GM10847 (cell line): Measurements from ENCODE around the gene TLX2.

Experiments
- POLR2A ChIP-seq: IDR thresholded peaks from 2 replicates; pipeline ENCODE4 v1.6.1; 2011; ENCODE audit not compliant: insufficient read length; ENCODE audit errors: extremely low read depth

TLX2 gene

DNA sequence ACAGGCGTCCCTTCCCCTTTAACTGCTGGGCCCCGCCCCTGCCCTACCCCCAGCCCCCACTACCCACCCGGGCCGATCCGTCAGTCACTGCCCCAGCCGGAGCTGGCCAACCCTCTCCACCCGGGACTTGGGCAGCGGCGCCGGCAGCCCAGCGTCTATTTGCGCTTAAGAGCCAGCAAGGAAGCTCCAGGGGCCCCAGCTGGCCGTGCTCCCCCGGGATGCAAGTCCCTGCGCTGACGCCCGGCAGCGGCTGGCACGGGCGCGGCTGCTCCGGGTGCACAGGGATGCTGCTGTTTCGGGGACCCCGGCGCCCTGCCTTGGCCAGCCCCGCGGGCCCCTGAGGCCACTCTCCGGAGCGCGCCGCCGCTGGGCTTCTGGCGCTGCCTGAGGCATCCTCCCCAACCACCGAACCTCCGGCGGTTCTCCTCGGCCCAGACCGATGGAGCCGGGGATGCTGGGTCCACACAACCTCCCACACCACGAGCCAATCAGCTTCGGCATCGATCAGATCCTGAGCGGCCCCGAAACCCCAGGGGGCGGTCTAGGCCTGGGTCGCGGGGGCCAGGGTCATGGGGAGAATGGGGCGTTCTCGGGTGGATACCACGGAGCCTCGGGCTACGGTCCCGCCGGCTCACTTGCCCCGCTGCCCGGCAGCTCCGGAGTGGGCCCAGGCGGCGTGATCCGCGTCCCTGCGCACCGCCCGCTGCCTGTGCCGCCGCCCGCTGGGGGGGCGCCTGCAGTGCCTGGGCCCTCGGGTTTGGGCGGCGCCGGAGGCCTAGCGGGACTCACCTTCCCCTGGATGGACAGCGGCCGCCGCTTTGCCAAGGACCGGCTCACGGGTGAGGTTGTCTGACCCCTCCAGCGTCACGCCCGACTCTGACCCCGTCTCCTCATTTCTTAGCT, at the start of gene TLX2:
Gene TLX2 (plus strand): TSS at position 83 of the 903 bp plus-strand sequence. CDS start 357 bp downstream, at position 440.
- no peak for TF ChIP-seq POLR2A

DNA sequence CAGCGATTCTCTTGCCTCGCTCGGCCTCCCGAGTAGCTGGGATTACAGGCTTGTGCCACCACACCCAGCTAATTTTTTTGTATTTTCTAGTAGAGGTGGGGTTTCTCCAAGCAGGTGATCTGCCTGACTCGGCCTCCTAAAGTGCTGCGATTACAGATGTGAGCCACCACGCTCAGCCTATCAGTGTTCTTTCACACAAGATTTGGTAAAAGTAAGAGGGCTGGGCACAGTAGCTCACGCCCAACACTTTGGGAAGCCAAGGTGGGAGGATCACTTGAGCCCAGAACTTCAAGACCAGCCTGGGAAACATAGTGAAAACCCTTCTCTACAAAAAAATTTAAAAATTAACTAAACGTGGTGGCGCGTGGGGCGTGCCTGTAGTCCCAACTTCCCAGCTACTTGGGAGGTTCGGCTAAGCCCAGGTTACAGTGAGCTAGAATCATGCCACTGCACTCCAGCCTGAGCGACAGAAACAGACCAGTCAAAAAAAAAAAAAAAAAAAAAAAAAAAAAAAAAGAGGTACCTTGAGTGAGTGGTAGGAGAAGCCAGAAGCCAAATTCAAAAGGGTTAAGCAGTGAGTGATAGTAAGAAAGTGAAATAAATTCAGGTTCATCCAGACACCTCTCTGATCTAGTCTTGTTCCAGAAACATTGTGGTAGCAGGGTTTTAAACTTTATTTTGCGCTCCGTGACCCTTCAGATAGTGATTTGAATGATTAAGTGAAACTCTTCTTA, 42.8 kb upstream of the TLX2 start:
- no peak for TF ChIP-seq POLR2A

DNA sequence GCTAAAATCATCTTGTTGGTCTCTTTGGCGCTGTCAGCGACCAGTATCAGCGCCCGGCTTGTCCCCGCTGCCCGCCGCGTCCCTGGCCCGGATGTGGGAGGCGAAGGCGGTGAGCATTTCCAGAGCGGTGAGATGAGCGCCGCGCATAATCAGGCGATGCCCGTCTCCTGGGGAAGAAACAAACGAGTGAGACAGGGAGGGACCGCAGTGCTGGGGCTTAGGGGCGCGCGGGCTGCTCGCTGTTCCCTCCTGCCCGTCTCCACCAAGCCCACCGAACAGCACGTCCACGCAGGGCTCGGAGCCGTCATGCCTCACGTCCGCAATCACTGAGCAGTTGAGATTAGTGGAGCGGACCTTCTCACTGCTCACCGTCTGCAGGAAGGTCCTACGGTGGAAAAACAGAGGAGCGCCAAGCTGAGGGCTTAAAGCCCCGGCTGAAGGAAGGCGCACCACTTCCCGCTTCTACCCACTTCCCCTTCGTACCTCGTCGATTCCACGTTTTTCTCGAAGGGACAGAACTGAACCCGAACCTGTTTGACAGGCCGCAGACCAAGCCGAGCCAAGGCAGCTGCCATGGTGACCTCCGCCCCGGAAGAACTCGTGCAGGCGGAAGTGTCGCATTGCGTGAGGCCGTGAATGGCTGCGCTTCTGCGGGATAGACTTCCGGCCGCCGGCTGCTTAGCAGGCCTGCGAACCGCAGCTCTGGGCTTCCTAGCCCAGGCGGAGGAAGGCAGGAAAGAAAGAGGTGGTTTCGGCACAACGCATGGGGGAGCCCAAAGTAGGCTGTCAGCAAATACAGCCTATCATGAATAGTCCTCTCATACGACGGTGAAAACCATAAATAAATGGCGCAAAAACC, 41.9 kb upstream of the TLX2 start, which contains the start of gene MRPL53:
Gene MRPL53 (minus strand): TSS at position 595 of the 859 bp plus-strand sequence. CDS start 20 bp downstream, at position 575.
- peak; percentile 94 for TF ChIP-seq POLR2A

DNA sequence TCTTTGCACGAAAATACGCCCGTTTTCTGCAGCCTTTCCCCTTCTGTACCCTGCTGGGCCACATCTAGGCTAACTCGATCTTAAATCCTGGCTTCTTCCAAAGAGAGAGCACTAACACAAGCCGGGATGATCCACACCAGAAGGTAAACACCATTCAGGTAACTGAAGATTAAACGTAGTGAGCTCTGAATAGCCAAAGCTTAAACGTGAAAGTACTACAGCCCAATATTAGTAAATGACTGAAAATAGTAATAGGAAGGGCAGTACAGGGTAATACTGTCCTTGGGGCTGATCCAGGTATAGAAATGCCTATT, 41.3 kb upstream of the TLX2 start:
- TF ChIP-seq POLR2A, result no peak

DNA sequence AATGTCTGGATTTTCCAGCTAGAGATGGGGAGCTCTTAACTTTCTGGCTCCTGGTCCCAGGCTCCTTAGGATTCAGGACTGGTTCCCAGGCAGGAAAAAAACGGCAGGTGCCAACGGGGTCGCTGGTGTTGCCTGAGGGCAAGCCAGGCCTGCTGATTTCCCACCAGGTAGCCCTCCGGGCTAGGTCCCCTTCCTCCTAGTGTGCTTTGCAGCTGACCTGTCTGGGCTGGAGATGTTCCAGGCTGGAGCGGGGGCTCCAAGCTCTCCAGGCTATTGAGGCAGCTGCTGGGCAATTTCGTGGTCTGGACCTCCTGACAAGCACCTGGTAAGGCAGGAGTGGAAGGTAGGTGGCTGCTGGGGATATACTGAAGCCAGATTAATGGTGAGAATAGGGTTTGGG, 39.8 kb upstream of the TLX2 start:
- TF ChIP-seq POLR2A, result no peak

DNA sequence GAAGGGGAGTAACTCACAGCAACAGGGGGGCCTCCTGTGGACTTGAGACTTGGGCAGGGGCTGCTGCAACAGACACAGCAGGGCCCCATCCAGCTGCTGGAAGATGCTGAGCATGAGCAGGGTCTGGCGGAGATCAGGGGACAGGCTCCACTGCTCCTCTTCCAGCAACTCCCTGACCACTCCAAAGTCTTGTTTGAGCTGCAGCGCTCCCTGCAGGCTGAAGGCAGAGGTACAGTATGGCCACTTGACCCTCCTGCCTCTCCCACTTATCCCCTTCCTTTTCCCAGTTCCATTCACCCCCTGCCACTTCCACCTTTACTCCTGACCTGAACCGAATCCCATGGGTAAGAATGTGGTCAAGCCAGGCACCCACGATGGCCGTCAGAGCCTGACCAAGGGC, 39.4 kb upstream of the TLX2 start:
- TF ChIP-seq POLR2A, result no peak

DNA sequence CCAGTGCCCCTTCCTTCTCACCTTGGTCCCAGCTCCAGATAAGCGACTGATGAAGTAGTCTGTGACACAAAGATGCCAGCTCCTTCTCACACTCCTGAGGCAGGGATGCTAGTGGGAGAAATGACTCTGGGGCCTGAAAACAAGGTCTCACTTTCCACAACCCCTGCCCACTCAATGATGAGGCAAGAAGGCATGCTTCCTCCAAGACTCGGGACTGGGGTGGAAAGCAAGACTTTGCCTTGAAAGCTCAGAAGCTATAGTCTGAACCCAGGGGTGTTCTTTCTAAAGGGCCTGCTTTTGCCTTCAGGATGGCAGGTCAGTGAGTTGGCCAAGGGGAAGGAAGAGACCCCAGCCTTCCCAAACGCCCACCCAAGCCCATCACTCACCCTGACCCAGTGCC, 32.8 kb upstream of the TLX2 start:
- no peak for TF ChIP-seq POLR2A

DNA sequence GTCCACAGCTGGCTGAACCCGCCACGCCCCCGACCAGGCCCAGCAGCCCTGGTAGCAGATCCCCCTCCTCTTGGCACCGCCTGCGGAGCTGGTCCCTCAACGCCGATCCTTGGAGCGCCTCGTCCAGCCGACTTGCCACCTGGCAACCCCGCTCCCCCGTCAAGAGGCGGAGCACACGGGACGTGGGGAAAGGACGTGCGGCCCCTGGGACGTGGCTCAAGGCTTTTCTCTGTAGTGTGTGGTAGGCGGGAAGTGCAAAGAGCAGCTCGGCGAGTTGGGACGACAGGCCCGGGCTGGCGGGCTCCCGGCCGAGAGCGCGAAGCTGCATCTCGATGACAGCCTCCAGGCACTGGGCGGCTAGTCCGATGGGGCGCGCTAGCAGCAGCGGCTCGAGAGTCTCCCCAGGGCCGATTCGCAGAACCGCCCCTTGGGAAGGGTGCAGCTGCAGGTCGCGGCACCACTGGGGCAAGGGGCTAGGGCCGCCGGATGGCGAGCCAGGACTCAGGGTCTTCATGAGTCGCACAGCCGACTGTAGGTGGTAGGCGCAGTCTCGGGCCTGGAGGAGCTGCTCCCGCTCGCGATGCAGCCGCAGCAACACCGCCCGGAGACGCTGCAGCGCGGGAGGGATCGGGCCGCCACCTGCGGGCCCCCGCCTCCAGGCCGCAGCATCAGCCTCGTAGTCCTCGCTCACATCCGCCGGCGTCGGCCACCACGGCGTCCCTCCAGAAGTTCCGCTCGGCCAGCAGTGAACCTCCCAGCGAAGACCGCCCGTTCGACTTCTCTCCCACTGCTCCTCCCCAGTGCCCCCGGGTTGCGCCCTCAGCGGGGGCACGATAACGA, 32.1 kb upstream of the TLX2 start:
- peak; percentile 7 for TF ChIP-seq POLR2A

DNA sequence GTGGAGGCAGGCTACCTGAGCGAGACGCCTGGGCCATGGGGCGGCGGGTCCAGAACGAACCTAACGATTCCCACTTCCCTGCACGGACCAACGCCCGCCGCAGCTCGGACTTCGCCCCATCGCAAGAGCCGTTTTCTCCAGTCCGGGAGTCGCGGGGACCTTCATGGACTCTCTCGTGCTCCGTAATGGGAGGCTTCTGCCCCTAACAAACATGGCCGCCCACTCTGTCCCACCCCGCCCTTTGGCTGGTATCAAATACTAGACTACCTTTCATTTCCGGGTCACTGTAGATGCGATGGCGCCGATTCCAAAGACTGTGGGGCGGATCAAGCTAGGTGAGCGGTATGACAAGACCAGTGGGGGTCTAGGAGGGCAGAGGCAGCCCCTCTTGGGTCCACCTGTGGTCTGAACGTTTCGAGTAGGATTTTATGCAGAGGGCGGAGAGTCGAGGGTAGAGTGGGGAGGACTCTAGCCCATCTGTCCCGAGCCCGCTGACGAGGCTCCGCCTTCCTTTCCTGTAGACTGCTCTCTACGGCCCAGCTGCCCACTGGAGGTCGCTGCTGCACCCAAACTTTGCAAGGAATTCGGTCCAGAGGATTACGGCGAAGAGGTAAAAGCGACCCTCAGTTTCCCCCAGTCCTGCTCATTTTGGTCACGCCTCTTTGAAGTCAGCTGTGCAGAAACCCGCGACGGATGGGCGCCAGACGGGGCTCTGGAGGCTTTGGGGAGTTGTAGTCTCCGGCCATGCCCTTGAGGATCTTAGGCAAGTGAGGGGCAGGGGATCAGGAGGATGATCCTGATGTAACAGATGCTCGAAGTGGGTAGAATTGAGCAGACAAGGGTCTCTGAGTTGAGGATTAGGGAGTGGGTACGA, 31.2 kb upstream of the TLX2 start, which contains the start of the genes CCDC142 and TTC31:
Gene CCDC142 (minus strand): TSS at position 198 of the 874 bp plus-strand sequence. CDS start 161 bp downstream, at position 37.
Gene TTC31 (plus strand): TSS at position 281 of the 874 bp plus-strand sequence. CDS start 15 bp downstream, at position 296.
- peak; percentile 79 for TF ChIP-seq POLR2A

DNA sequence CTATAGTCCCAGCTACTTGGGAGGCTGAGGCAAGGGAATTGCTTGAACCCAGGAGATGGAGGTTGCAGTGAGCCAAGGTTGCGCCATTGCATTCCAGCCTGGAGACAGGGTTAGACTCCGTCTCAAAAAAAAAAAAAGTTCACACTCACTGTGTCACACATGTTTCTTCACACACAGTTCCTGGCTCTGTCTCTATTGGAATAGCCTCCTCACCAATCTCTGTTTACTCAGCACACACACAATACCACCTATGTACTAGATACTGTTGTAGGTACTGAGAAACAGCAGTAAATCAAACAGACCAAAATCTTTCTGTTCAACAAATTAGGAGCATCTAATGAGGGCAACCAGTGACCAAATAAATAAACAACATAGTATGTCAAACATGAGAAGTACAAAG, 28.1 kb upstream of the TLX2 start:
- TF ChIP-seq POLR2A, result no peak

DNA sequence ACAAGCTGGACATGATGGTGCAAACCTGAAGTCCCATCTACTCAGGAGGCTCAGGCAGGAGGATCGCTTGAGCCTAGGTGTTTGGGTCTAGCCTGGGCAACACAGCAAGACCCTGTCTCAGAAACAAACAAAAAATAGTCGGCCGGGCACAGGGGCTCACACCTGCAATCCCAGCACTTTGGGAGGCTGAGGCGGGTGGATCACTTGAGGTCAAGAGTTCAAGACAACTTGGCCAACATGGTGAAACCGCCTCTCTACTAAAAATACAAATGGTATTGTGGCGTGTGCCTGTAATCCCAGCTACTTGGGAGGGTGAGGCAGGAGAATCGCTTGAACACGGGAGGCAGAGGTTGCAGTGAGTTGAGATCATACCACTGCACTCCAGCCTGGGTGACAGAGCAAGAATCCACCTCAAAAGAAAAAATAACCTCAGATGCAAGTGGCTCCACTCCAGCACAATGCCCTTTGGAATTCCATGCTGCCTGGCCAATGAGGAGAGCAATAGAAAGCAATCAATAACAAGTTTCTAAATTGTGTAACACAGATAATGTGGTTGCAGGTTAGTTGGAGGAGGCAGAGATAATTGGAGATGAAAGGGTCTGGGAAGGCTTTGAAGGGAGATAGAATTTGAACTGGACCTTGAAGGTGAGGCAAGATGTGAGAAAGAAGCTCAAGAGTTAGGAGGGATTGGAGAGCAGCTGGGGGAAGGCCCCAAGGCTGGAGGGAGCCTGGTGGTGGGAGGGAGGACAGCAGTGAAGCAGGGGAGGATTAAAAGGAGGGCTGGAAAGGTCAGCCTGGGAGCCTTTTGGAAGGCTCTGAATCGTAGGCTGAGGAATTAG, 25.4 kb upstream of the TLX2 start:
- no peak for TF ChIP-seq POLR2A

DNA sequence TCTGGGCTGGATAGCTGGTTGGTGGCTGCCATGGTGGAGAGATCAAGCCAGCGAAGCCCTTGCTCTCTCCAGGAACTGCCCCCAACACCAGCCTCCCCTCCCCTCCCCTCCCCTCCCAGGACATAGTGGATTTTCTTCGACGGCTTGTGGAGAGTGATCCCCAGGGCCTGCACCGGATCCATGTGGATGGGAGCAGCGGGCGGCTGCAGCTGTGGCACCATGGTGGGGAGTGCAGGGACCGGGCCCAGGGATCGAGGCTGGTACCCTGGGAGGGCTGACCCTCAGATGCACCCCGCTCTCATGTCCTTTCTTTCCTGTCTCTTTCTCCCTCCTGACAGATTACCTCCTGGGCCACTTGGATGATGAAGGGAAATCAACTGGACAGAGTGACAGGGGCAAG, 24.3 kb upstream of the TLX2 start:
- TF ChIP-seq POLR2A, result no peak

DNA sequence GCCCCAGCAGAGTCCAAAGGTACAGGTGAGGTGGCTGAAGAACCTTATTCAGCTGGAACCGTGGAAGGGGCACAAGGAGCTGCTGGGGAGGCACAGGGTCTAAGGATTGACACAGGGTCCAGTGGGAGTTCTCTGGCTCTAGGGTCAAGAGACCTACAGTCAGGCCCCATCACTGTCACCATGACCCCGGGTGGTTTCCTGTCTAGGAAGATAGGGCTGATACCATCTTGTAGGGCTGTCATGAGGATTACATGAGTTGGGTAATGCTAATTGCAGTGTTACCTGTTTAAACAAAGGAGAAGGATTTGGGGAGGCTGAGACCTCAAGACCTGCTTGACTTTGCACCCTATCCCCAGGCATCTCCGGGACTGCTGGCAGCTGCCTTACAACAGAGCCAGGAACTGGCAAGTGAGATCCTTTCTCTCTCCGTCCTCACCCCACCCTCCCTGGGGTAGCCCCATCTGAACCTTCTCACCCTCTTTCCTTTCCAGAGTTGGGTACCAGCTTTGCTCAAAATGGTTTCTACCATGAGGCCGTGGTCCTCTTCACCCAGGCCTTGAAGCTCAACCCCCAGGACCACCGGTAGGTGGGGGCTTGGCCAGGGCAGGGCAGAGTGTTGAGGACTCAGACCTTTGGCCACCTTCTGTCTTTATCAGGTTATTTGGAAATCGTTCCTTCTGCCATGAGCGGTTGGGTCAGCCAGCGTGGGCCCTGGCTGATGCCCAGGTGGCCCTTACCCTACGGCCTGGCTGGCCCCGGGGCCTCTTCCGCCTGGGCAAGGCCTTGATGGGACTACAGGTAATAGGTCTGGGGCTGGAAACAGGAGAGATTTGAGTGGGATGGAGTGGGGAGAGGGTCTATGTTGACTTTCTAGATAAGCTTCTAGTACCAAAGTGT, 22.4 kb upstream of the TLX2 start:
- TF ChIP-seq POLR2A, result no peak
